H1 (cell line): Measurements from ENCODE around the gene MPND. TPM values are rescaled to one million over a fixed set of nuclear protein-coding genes. Genes with fewer than 3 reads are reported as not detected.

Source experiments
- CTCF ChIA-PET: fragments of 300-600 bp; sonication (Branson Sonifier 250); formaldehyde crosslinking; loops from one replicate; lab custom pipeline; 2021; ENCODE audit not compliant: partially characterized antibody; lab: Charles Lee
- POLR2A ChIA-PET: fragments of 300-600 bp; sonication (Branson Sonifier 250); formaldehyde crosslinking; loops from one replicate; lab custom pipeline; 2021; ENCODE audit warnings: inconsistent platforms; ENCODE audit not compliant: partially characterized antibody; lab: Charles Lee
- DNase-seq, 2 experiments: peaks; one replicate each; pipeline versions ENCODE4 v3.0.0 to v3.0.0-alpha.2; 2010 to 2022; ENCODE audit warnings: low spot score in 2 of 2, low read depth in 1 of 2, mixed read lengths in 1 of 2
- FAIRE-seq: peaks from 2 replicates; lab custom pipeline; 2011; peaks lifted over from hg19 to GRCh38; lab: Jason Lieb, UNC
- H2AFZ ChIP-seq: 2 replicates; pipeline ENCODE4 v1.8.1; 2012; ENCODE audit warnings: low read length, inconsistent platforms
- H2AK5ac ChIP-seq: 2 replicates; pipeline ENCODE4 v1.6.1; 2013; ENCODE audit warnings: low read depth, low read length
- H2BK120ac ChIP-seq: replicated peaks from 2 replicates; pipeline ENCODE3; 2013; ENCODE audit warnings: low read depth, low read length, inconsistent platforms
- H2BK12ac ChIP-seq: 2 replicates; pipeline ENCODE4 v1.6.1; 2013; ENCODE audit warnings: low read depth, low read length
- H2BK15ac ChIP-seq: 2 replicates; pipeline ENCODE4 v1.6.1; 2013; ENCODE audit warnings: low read length
- H2BK20ac ChIP-seq: 2 replicates; pipeline ENCODE4 v1.6.1; 2013; ENCODE audit warnings: low read length
- H2BK5ac ChIP-seq: 2 replicates; pipeline ENCODE4 v1.6.1; 2013; ENCODE audit warnings: low read depth, low read length
- H3K14ac ChIP-seq: 2 replicates; pipeline ENCODE4 v1.6.1; 2013; ENCODE audit warnings: inconsistent platforms; ENCODE audit not compliant: insufficient read length
- H3K18ac ChIP-seq: 2 replicates; pipeline ENCODE4 v1.6.1; 2013; ENCODE audit warnings: low read length; ENCODE audit errors: extremely low read depth
- H3K23ac ChIP-seq: 2 replicates; pipeline ENCODE4 v1.6.1; 2013; ENCODE audit warnings: inconsistent platforms; ENCODE audit not compliant: insufficient read length
- H3K23me2 ChIP-seq: 2 replicates; pipeline ENCODE4 v1.6.1; 2013; ENCODE audit warnings: low read depth, low read length
- H3K27ac ChIP-seq: 2 replicates; pipeline ENCODE4 v1.6.1; 2011; ENCODE audit warnings: low read depth, low read length, inconsistent platforms
- H3K27me3 ChIP-seq, 4 experiments: replicated peaks in 1 of 4; 1 replicate in 1 of 4; 2 replicates in 3 of 4; pipeline versions ENCODE4 v1.6.1 to v1.8.1; 2011 to 2013; ENCODE audit warnings: low read length in 3 of 4, mild to moderate bottlenecking in 3 of 4, inconsistent platforms in 2 of 4, mixed read lengths in 2 of 4, moderate library complexity in 1 of 4; ENCODE audit not compliant: control insufficient read depth in 3 of 4, insufficient read depth in 3 of 4; ENCODE audit errors: extremely low read depth in 1 of 4
- H3K36me3 ChIP-seq, 4 experiments: 2 replicates each; pipeline versions ENCODE4 v1.6.1 to v1.8.1; 2011 to 2013; ENCODE audit warnings: mild to moderate bottlenecking in 4 of 4, low read length in 3 of 4, moderate library complexity in 2 of 4, control low read depth in 1 of 4, inconsistent platforms in 1 of 4; ENCODE audit not compliant: insufficient read depth in 4 of 4, control insufficient read depth in 2 of 4
- H3K4ac ChIP-seq: replicated peaks from 2 replicates; pipeline ENCODE3; 2013; ENCODE audit warnings: low read length, low read depth, mixed read lengths, inconsistent platforms; ENCODE audit not compliant: insufficient read length
- H3K4me1 ChIP-seq, 4 experiments: replicated peaks in 1 of 4; 1 replicate in 1 of 4; 2 replicates in 3 of 4; pipeline versions ENCODE4 v1.6.1 to v1.8.1; 2011 to 2013; ENCODE audit warnings: low read length in 3 of 4, inconsistent platforms in 2 of 4, mixed read lengths in 1 of 4; ENCODE audit not compliant: insufficient read depth in 4 of 4, control insufficient read depth in 3 of 4
- H3K4me2 ChIP-seq, 2 experiments: 2 replicates each; pipeline versions ENCODE4 v1.6.1 to v1.8.1; 2011 to 2013; ENCODE audit warnings: low read depth in 2 of 2, low read length in 2 of 2, control low read depth in 1 of 2, inconsistent platforms in 1 of 2, mild to moderate bottlenecking in 1 of 2; ENCODE audit not compliant: insufficient read depth in 1 of 2
- H3K4me3 ChIP-seq, 4 experiments: fragments of 200-600, 300-600 bp in 1 of 4; sonication (generic), shearing (Covaris generic), sonication (Bioruptor Twin) in 1 of 4; 2 replicates each; pipeline versions ENCODE4 v1.5.1 to v1.8.1; 2011 to 2016; ENCODE audit warnings: low read length in 4 of 4, low read depth in 3 of 4, control low read depth in 2 of 4, inconsistent platforms in 2 of 4, mild to moderate bottlenecking in 2 of 4, mixed read lengths in 1 of 4, moderate library complexity in 1 of 4; ENCODE audit not compliant: insufficient read depth in 2 of 4; ENCODE audit errors: extremely low read depth in 1 of 4
- H3K56ac ChIP-seq: replicated peaks from 2 replicates; pipeline ENCODE3; 2013; ENCODE audit warnings: low read depth, mild to moderate bottlenecking, mixed read lengths, low read length, inconsistent platforms; ENCODE audit not compliant: insufficient read length
- H3K79me1 ChIP-seq: 2 replicates; pipeline ENCODE4 v1.6.1; 2013; ENCODE audit warnings: low read depth, low read length, control low read depth
- H3K79me2 ChIP-seq, 2 experiments: 2 replicates each; pipeline versions ENCODE4 v1.6.1 to v1.8.1; 2012 to 2013; ENCODE audit warnings: low read length in 2 of 2, mild to moderate bottlenecking in 2 of 2, inconsistent platforms in 1 of 2; ENCODE audit not compliant: insufficient read depth in 2 of 2, control insufficient read depth in 1 of 2
- H3K9ac ChIP-seq, 4 experiments: replicated peaks in 1 of 4; 1 replicate in 1 of 4; 2 replicates in 3 of 4; pipeline versions ENCODE4 v1.6.1 to v1.8.1; 2011 to 2013; ENCODE audit warnings: low read depth in 3 of 4, low read length in 3 of 4, control low read depth in 2 of 4, mild to moderate bottlenecking in 2 of 4, moderate library complexity in 2 of 4, inconsistent platforms in 1 of 4; ENCODE audit errors: extremely low read depth in 1 of 4
- H3K9me3 ChIP-seq, 2 experiments: 2 replicates each; pipeline versions ENCODE4 v1.6.1 to v1.8.1; 2012 to 2013; ENCODE audit warnings: mild to moderate bottlenecking in 2 of 2, moderate library complexity in 2 of 2, control low read depth in 1 of 2, inconsistent platforms in 1 of 2, low read depth in 1 of 2, low read length in 1 of 2, mixed read lengths in 1 of 2; ENCODE audit not compliant: insufficient read depth in 2 of 2
- H4K20me1 ChIP-seq, 2 experiments: replicated peaks in 1 of 2; 2 replicates each; pipeline versions ENCODE3 to v1.8.1; 2011 to 2013; ENCODE audit warnings: inconsistent platforms in 2 of 2, low read length in 2 of 2, mild to moderate bottlenecking in 1 of 2; ENCODE audit not compliant: insufficient read depth in 2 of 2, control insufficient read depth in 1 of 2
- H4K5ac ChIP-seq: 2 replicates; pipeline ENCODE4 v1.6.1; 2013; ENCODE audit warnings: low read length, low read depth, mixed read lengths, inconsistent platforms; ENCODE audit not compliant: insufficient read length
- H4K8ac ChIP-seq: 2 replicates; pipeline ENCODE4 v1.8.0; 2013; ENCODE audit warnings: mild to moderate bottlenecking, moderate library complexity, low read length, inconsistent platforms; ENCODE audit not compliant: insufficient read depth; ENCODE audit errors: extremely low read depth
- H4K91ac ChIP-seq: replicated peaks from 2 replicates; pipeline ENCODE3; 2013; ENCODE audit warnings: low read length, mixed read lengths, inconsistent platforms; ENCODE audit not compliant: insufficient read length
- SIN3A ChIP-seq, 2 experiments: IDR thresholded peaks in 1 of 2; conservative IDR thresholded peaks in 1 of 2; 2 replicates each; pipeline ENCODE4 v1.6.1; 2011 to 2012; ENCODE audit warnings: low read length in 2 of 2, improper control_type of control experiment in 1 of 2, low read depth in 1 of 2, mild to moderate bottlenecking in 1 of 2
- TCF12 ChIP-seq: IDR thresholded peaks from 2 replicates; pipeline ENCODE4 v1.6.1; 2011; ENCODE audit warnings: low read depth, mild to moderate bottlenecking, low read length
- WGBS, 2 experiments: shearing (Covaris generic) in 1 of 2; methylation state at CpG; one replicate each; pipeline versions ENCODE4 v1.1.6 to v1.1.7; 2013 to 2015; ENCODE audit warnings: low lambda C conversion rate in 2 of 2, mixed read lengths in 2 of 2, inconsistent platforms in 1 of 2, low coverage in 1 of 2, missing lambda C conversion rate in 1 of 2; ENCODE audit not compliant: insufficient replicate concordance in 2 of 2, insufficient coverage in 1 of 2, insufficient read length in 1 of 2; ENCODE audit errors: extremely low coverage in 1 of 2, missing lambda C conversion rate in 1 of 2; 5-methylcytosine and 5-hydroxymethylcytosine counted together
- polyA plus RNA-seq, 7 experiments: library from polyadenylated mRNA; depleted of rRNA in 3 of 7; stranded (reverse) in 5 of 7; unstranded in 2 of 7; fragments of >200 nt in 5 of 7; fragments of 200-250 nt in 2 of 7; gene quantifications; 1 replicate in 5 of 7; 2 replicates in 1 of 7; 4 replicates in 1 of 7; pipeline versions ENCODE4 v1.2.1 to v1.2.3, GENCODE V29; 2011 to 2013; ENCODE audit warnings: missing spikeins in 2 of 7, mixed read lengths in 2 of 7
- total RNA-seq: library from RNA; stranded (reverse); fragmentation: NEBNext Ultra II Directional; extraction: Animal tissue kit (Norgen Biotek cat#: 25700); gene quantifications from 2 replicates; pipeline ENCODE4 v1.2.1, GENCODE V29; 2021

MPND gene
- total and polyA plus RNA-seq, 2 of the 8 experiments (the other 6 are each of a cell fraction or from before 2014, with no cell fraction given): 22.9 to 27.7 TPM

DNA sequence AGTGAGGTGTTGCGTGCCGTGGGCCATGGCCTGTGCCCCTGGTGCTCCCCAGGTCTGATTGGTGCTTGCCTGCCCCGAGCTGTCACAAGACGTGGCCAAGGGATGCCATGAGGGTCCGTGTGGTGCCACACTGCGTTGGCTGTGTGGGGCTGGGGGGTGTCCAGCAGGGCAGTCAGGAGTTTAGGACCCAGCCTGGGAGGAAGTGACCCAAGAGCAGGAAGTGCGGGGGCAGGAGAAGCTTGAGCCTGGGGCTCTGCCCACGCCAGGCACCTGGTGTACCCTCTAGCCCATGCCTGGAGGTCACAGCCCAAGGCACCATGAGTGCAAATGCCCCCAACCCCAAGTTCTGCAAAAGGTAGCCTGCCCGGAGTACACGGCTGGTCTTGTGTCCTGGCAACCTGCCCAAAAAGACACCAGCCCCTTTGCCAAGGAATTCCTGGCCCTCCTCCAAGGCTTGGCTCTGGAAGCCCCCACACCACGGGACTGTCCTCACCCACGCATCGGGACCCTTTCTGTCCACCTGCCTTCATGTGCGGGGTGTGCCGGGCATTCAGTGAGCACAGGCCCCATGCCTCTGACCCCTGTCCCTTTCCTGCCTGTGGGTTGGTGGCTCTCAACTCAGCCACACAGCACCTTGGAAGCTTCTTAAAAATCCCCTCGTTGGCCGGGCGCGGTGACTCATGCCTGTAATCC, 24.9 kb downstream of the MPND start:
- WGBS, 2 experiments: 88% methylated on average over 18 of the region's 19 CpGs; no CpG with 5 or more reads in 1 of the 2 experiments

More for the DNA sequence above, 24.9 kb downstream of the MPND start:
- H3K14ac ChIP-seq: no peak overlapping the region
- H2BK120ac ChIP-seq: no peak overlapping the region
- no peak overlapping the region for H3K27ac ChIP-seq
- TF ChIP-seq SIN3A (conservative IDR thresholded peaks at IDR 0.05 in 1 of 2, IDR thresholded peaks at IDR 0.05 in 1 of 2; ENCODE audit: low read depth in 1 of 2, low read length in 2 of 2) (no peak), TCF12 (no peak)
- H3K79me2 ChIP-seq: peaks cover 0 to 8% of the 10 kb centered on the region in 2 experiments; a peak in 1 of 4 replicates
- H3K4me1 ChIP-seq: peaks cover 0 to 14% (median 9%) of the 10 kb centered on the region in 4 experiments; a peak in 5 of 7 replicates
- no peak overlapping the region for H3K56ac ChIP-seq
- FAIRE-seq (no peak), DNase-seq (peak in 1 of 2 experiments; percentile 45)
- peaks cover 30% of the 10 kb centered on the region for H3K79me1 ChIP-seq
- no peak overlapping the region for H2BK15ac ChIP-seq
- peak overlapping the region; percentile 49 for H2BK5ac ChIP-seq
- peak overlapping the region; percentile 25 for H3K4ac ChIP-seq
- H3K4me2 ChIP-seq: no peak overlapping the region
- no peaks in the 10 kb centered on the region for H3K9me3 ChIP-seq
- peak overlapping the region; percentile 17 for H4K91ac ChIP-seq
- peak overlapping the region; percentile 32; the same call in 1 of the 2 replicates for H3K18ac ChIP-seq
- H3K27me3 ChIP-seq: no peaks in the 10 kb centered on the region
- peaks cover 25 to 44% of the 10 kb centered on the region in 2 experiments for H4K20me1 ChIP-seq
- H2BK20ac ChIP-seq: no peak overlapping the region
- ChIA-PET POLR2A (interaction anchor here (0.7 to 13.0 kb wide), 4 partner anchors 10 to 960 kb away, joined by 3 to 72 read pairs (median 4); partner anchors contain the start of gene MPND), CTCF (interaction anchor here (0.7 to 1.8 kb wide), 4 partner anchors 16 to 233 kb away, joined by 3 to 9 read pairs (median 3); partner anchors contain the start of gene SH3GL1)
- H2AFZ ChIP-seq: no peak overlapping the region
- H2AK5ac ChIP-seq: no peak overlapping the region
- no peak overlapping the region for H4K5ac ChIP-seq
- peaks cover 6 to 15% (median 7%) of the 10 kb centered on the region in 4 experiments; a peak in 5 of 8 replicates for H3K36me3 ChIP-seq
- no peak overlapping the region for H3K4me3 ChIP-seq
- H2BK12ac ChIP-seq: 0 out of 2 replicates have a peak overlapping the region, but pooled peaks have one; percentile 1
- H3K23me2 ChIP-seq: no peaks in the 10 kb centered on the region
- no peak overlapping the region for H4K8ac ChIP-seq
- no peak overlapping the region; a peak in 2 of 7 replicates for H3K9ac ChIP-seq
- no peak overlapping the region for H3K23ac ChIP-seq
